PC-9 (cell line): ENCODE data around the gene MCC. TPM values are rescaled to one million over a fixed set of nuclear protein-coding genes. Genes with fewer than 3 reads are reported as not detected.

Source experiments
- BruUV-seq: library from RNA; stranded (reverse); fragments of 400-500 nt; replicated peaks from 2 replicates; lab custom pipeline; 2021; lab: Mats Ljungman, UMichigan
- CTCF ChIA-PET: fragments of 300-600 bp; sonication (Branson Sonifier 250); formaldehyde crosslinking; loops from one replicate; lab custom pipeline; 2022; ENCODE audit warnings: antibody characterized with exemption; lab: Charles Lee
- POLR2A ChIA-PET: fragments of 300-600 bp; sonication (Branson Sonifier 250); formaldehyde crosslinking; loops from one replicate; lab custom pipeline; 2022; ENCODE audit warnings: antibody characterized with exemption; ENCODE audit not compliant: unreplicated experiment; lab: Charles Lee
- DNase-seq, 2 experiments: peaks; one replicate each; pipeline versions ENCODE4 v3.0.0 to v3.0.0-alpha.2; 2015 to 2022; ENCODE audit warnings: mixed read lengths in 1 of 2
- H2AFZ ChIP-seq: fragments of 200-600 bp; sonication (generic); 2 replicates; pipeline ENCODE4 v1.8.1; 2017; ENCODE audit warnings: antibody characterized with exemption
- H3F3A ChIP-seq: fragments of 200-600 bp; sonication (generic); 2 replicates; pipeline ENCODE4 v1.8.1; 2017; ENCODE audit warnings: antibody characterized with exemption, mild to moderate bottlenecking, low read depth; ENCODE audit not compliant: insufficient read depth
- H3K27ac ChIP-seq: fragments of 200-600 bp; sonication (generic); 2 replicates; pipeline ENCODE4 v1.6.1; 2016; ENCODE audit warnings: mixed run types
- H3K27me3 ChIP-seq: fragments of 200-600 bp; sonication (generic); 2 replicates; pipeline ENCODE4 v1.6.1; 2016; ENCODE audit warnings: low read depth, mixed run types; ENCODE audit not compliant: insufficient read depth
- H3K36me3 ChIP-seq: fragments of 200-600 bp; sonication (generic); 2 replicates; pipeline ENCODE4 v1.6.1; 2016; ENCODE audit warnings: low read depth, mixed run types
- H3K4me1 ChIP-seq: fragments of 200-600 bp; sonication (generic); replicated peaks from 2 replicates; pipeline ENCODE4 v1.6.1; 2016; ENCODE audit warnings: mixed run types; ENCODE audit not compliant: insufficient read depth
- H3K4me2 ChIP-seq: fragments of 200-600 bp; sonication (generic); 2 replicates; pipeline ENCODE4 v1.6.1; 2017; ENCODE audit warnings: mixed run types
- H3K4me3 ChIP-seq: fragments of 200-600 bp; sonication (generic); 2 replicates; pipeline ENCODE4 v1.6.1; 2016; ENCODE audit warnings: mixed run types
- H3K79me2 ChIP-seq: fragments of 200-600 bp; sonication (generic); 2 replicates; pipeline ENCODE4 v1.6.1; 2017; ENCODE audit warnings: low read depth, mixed run types
- H3K9me2 ChIP-seq: fragments of 200-600 bp; sonication (generic); 2 replicates; pipeline ENCODE4 v1.8.1; 2017; ENCODE audit warnings: mild to moderate bottlenecking; ENCODE audit not compliant: insufficient read depth
- H3K9me3 ChIP-seq: fragments of 200-600 bp; sonication (generic); 2 replicates; pipeline ENCODE4 v1.8.1; 2016; ENCODE audit warnings: low read depth; ENCODE audit not compliant: insufficient read depth
- H4K20me1 ChIP-seq: fragments of 200-600 bp; sonication (generic); 2 replicates; pipeline ENCODE4 v1.8.1; 2017; ENCODE audit not compliant: insufficient read depth
- CTCF ChIP-seq: fragments of 200-600 bp; sonication (generic); conservative IDR thresholded peaks from 2 replicates; pipeline ENCODE4 v1.6.1; 2017; ENCODE audit warnings: mixed run types, antibody characterized with exemption, mild to moderate bottlenecking, moderate library complexity
- EZH2 ChIP-seq: fragments of 200-600 bp; sonication (generic); IDR thresholded peaks from 2 replicates; pipeline ENCODE4 v1.8.0; 2017; ENCODE audit warnings: antibody characterized with exemption, low read depth
- intact Hi-C: fragments of 100-400 bp; cut with micrococcal nuclease; formaldehyde crosslinking; loops from one replicate; pipeline ENCODE4 v1.10.0; 2022; ENCODE audit not compliant: unreplicated experiment
- total RNA-seq: library from RNA; stranded (reverse); gene quantifications from 2 replicates; pipeline ENCODE4 v1.2.3, GENCODE V29; 2021

Gene MCC
- total RNA-seq, 1 experiment from 2014 or later: 2.5 TPM

GRCh38 chr5:113371721-113372196 lies 116.5 kb downstream of the MCC start:
- ChIA-PET CTCF (no interaction called here), POLR2A (no interaction called here)
- H3K27ac ChIP-seq: no peak overlapping the region
- no peaks in the 10 kb centered on the region for H3K9me3 ChIP-seq
- H3K4me2 ChIP-seq: no peak overlapping the region
- no peaks in the 10 kb centered on the region for H3F3A ChIP-seq
- H2AFZ ChIP-seq: no peak overlapping the region
- DNase-seq: no peak
- no peaks in the 10 kb centered on the region for H3K9me2 ChIP-seq
- intact Hi-C loops: no loop called here
- no peaks in the 10 kb centered on the region for H3K27me3 ChIP-seq
- no peaks in the 10 kb centered on the region for H4K20me1 ChIP-seq
- TF ChIP-seq EZH2 (no peak), CTCF (no peak)
- no TSS peak for BruUV-seq
- H3K36me3 ChIP-seq: no peaks in the 10 kb centered on the region
- H3K79me2 ChIP-seq: no peaks in the 10 kb centered on the region
- no peaks in the 10 kb centered on the region for H3K4me1 ChIP-seq
- no peak overlapping the region for H3K4me3 ChIP-seq

GRCh38 chr5:113367586-113367985 lies 120.7 kb downstream of the MCC start:
- BruUV-seq: no TSS peak
- POLR2A ChIA-PET: interaction anchor here (0.7 kb wide), 1 partner anchor 12 kb away, joined by 7 read pairs; no protein-coding TSS in a partner anchor
- no peak for TF ChIP-seq EZH2
- TF ChIP-seq CTCF: no peak
- Histone ChIP-seq H3K27me3 (no peaks in the 10 kb centered on the region), H3F3A (no peaks in the 10 kb centered on the region), H3K4me3 (no peak overlapping the region), H3K36me3 (no peaks in the 10 kb centered on the region), H3K79me2 (no peaks in the 10 kb centered on the region), H4K20me1 (no peaks in the 10 kb centered on the region), H3K9me3 (no peaks in the 10 kb centered on the region), H3K4me2 (no peak overlapping the region), H2AFZ (no peak overlapping the region), H3K27ac (no peak overlapping the region), H3K9me2 (no peaks in the 10 kb centered on the region), H3K4me1 (no peaks in the 10 kb centered on the region)
- intact Hi-C loops: no loop called here
- DNase-seq: no peak
- CTCF ChIA-PET: no interaction called here

- Histone ChIP-seq H3K4me1 (no peaks in the 10 kb centered on the region), H3K4me3 (no peak overlapping the region), H2AFZ (no peak overlapping the region), H3K9me2 (no peaks in the 10 kb centered on the region), H3F3A (no peaks in the 10 kb centered on the region), H4K20me1 (no peaks in the 10 kb centered on the region), H3K4me2 (no peak overlapping the region), H3K27me3 (no peaks in the 10 kb centered on the region), H3K36me3 (no peaks in the 10 kb centered on the region), H3K9me3 (no peaks in the 10 kb centered on the region), H3K27ac (no peak overlapping the region), H3K79me2 (no peaks in the 10 kb centered on the region)
- intact Hi-C loops: no loop called here
- ChIA-PET CTCF (no interaction called here), POLR2A (no interaction called here)
- TF ChIP-seq CTCF (no peak), EZH2 (no peak)
- no TSS peak for BruUV-seq
- DNase-seq: no peak
Measured at GRCh38 chr5:113364466-113364865, 123.8 kb downstream of the MCC start.
